H1 (cell line): ENCODE results near the gene ERO1B. TPM values are rescaled to one million over a fixed set of nuclear protein-coding genes. Genes with fewer than 3 reads are reported as not detected.

Experiments used
- CTCF ChIA-PET: fragments of 300-600 bp; sonication (Branson Sonifier 250); formaldehyde crosslinking; loops from one replicate; lab custom pipeline; 2021; ENCODE audit not compliant: partially characterized antibody; lab: Charles Lee
- POLR2A ChIA-PET: fragments of 300-600 bp; sonication (Branson Sonifier 250); formaldehyde crosslinking; loops from one replicate; lab custom pipeline; 2021; ENCODE audit warnings: inconsistent platforms; ENCODE audit not compliant: partially characterized antibody; lab: Charles Lee
- DNase-seq, 2 experiments: peaks; one replicate each; pipeline versions ENCODE4 v3.0.0 to v3.0.0-alpha.2; 2010 to 2022; ENCODE audit warnings: low spot score in 2 of 2, low read depth in 1 of 2, mixed read lengths in 1 of 2
- FAIRE-seq: peaks from 2 replicates; lab custom pipeline; 2011; peaks lifted over from hg19 to GRCh38; lab: Jason Lieb, UNC
- H2AFZ ChIP-seq: 2 replicates; pipeline ENCODE4 v1.8.1; 2012; ENCODE audit warnings: low read length, inconsistent platforms
- H2AK5ac ChIP-seq: 2 replicates; pipeline ENCODE4 v1.6.1; 2013; ENCODE audit warnings: low read depth, low read length
- H2BK120ac ChIP-seq: replicated peaks from 2 replicates; pipeline ENCODE3; 2013; ENCODE audit warnings: low read depth, low read length, inconsistent platforms
- H2BK12ac ChIP-seq: 2 replicates; pipeline ENCODE4 v1.6.1; 2013; ENCODE audit warnings: low read depth, low read length
- H2BK15ac ChIP-seq: 2 replicates; pipeline ENCODE4 v1.6.1; 2013; ENCODE audit warnings: low read length
- H2BK20ac ChIP-seq: 2 replicates; pipeline ENCODE4 v1.6.1; 2013; ENCODE audit warnings: low read length
- H2BK5ac ChIP-seq: 2 replicates; pipeline ENCODE4 v1.6.1; 2013; ENCODE audit warnings: low read depth, low read length
- H3K14ac ChIP-seq: 2 replicates; pipeline ENCODE4 v1.6.1; 2013; ENCODE audit warnings: inconsistent platforms; ENCODE audit not compliant: insufficient read length
- H3K18ac ChIP-seq: 2 replicates; pipeline ENCODE4 v1.6.1; 2013; ENCODE audit warnings: low read length; ENCODE audit errors: extremely low read depth
- H3K23ac ChIP-seq: 2 replicates; pipeline ENCODE4 v1.6.1; 2013; ENCODE audit warnings: inconsistent platforms; ENCODE audit not compliant: insufficient read length
- H3K23me2 ChIP-seq: 2 replicates; pipeline ENCODE4 v1.6.1; 2013; ENCODE audit warnings: low read depth, low read length
- H3K27ac ChIP-seq: 2 replicates; pipeline ENCODE4 v1.6.1; 2011; ENCODE audit warnings: low read depth, low read length, inconsistent platforms
- H3K27me3 ChIP-seq, 4 experiments: replicated peaks in 1 of 4; 1 replicate in 1 of 4; 2 replicates in 3 of 4; pipeline versions ENCODE4 v1.6.1 to v1.8.1; 2011 to 2013; ENCODE audit warnings: low read length in 3 of 4, mild to moderate bottlenecking in 3 of 4, inconsistent platforms in 2 of 4, mixed read lengths in 2 of 4, moderate library complexity in 1 of 4; ENCODE audit not compliant: control insufficient read depth in 3 of 4, insufficient read depth in 3 of 4; ENCODE audit errors: extremely low read depth in 1 of 4
- H3K36me3 ChIP-seq, 4 experiments: 2 replicates each; pipeline versions ENCODE4 v1.6.1 to v1.8.1; 2011 to 2013; ENCODE audit warnings: mild to moderate bottlenecking in 4 of 4, low read length in 3 of 4, moderate library complexity in 2 of 4, control low read depth in 1 of 4, inconsistent platforms in 1 of 4; ENCODE audit not compliant: insufficient read depth in 4 of 4, control insufficient read depth in 2 of 4
- H3K4ac ChIP-seq: replicated peaks from 2 replicates; pipeline ENCODE3; 2013; ENCODE audit warnings: low read length, low read depth, mixed read lengths, inconsistent platforms; ENCODE audit not compliant: insufficient read length
- H3K4me1 ChIP-seq, 4 experiments: replicated peaks in 1 of 4; 1 replicate in 1 of 4; 2 replicates in 3 of 4; pipeline versions ENCODE4 v1.6.1 to v1.8.1; 2011 to 2013; ENCODE audit warnings: low read length in 3 of 4, inconsistent platforms in 2 of 4, mixed read lengths in 1 of 4; ENCODE audit not compliant: insufficient read depth in 4 of 4, control insufficient read depth in 3 of 4
- H3K4me2 ChIP-seq, 2 experiments: 2 replicates each; pipeline versions ENCODE4 v1.6.1 to v1.8.1; 2011 to 2013; ENCODE audit warnings: low read depth in 2 of 2, low read length in 2 of 2, control low read depth in 1 of 2, inconsistent platforms in 1 of 2, mild to moderate bottlenecking in 1 of 2; ENCODE audit not compliant: insufficient read depth in 1 of 2
- H3K4me3 ChIP-seq, 4 experiments: fragments of 200-600, 300-600 bp in 1 of 4; sonication (generic), shearing (Covaris generic), sonication (Bioruptor Twin) in 1 of 4; 2 replicates each; pipeline versions ENCODE4 v1.5.1 to v1.8.1; 2011 to 2016; ENCODE audit warnings: low read length in 4 of 4, low read depth in 3 of 4, control low read depth in 2 of 4, inconsistent platforms in 2 of 4, mild to moderate bottlenecking in 2 of 4, mixed read lengths in 1 of 4, moderate library complexity in 1 of 4; ENCODE audit not compliant: insufficient read depth in 2 of 4; ENCODE audit errors: extremely low read depth in 1 of 4
- H3K56ac ChIP-seq: replicated peaks from 2 replicates; pipeline ENCODE3; 2013; ENCODE audit warnings: low read depth, mild to moderate bottlenecking, mixed read lengths, low read length, inconsistent platforms; ENCODE audit not compliant: insufficient read length
- H3K79me1 ChIP-seq: 2 replicates; pipeline ENCODE4 v1.6.1; 2013; ENCODE audit warnings: low read depth, low read length, control low read depth
- H3K79me2 ChIP-seq, 2 experiments: 2 replicates each; pipeline versions ENCODE4 v1.6.1 to v1.8.1; 2012 to 2013; ENCODE audit warnings: low read length in 2 of 2, mild to moderate bottlenecking in 2 of 2, inconsistent platforms in 1 of 2; ENCODE audit not compliant: insufficient read depth in 2 of 2, control insufficient read depth in 1 of 2
- H3K9ac ChIP-seq, 4 experiments: replicated peaks in 1 of 4; 1 replicate in 1 of 4; 2 replicates in 3 of 4; pipeline versions ENCODE4 v1.6.1 to v1.8.1; 2011 to 2013; ENCODE audit warnings: low read depth in 3 of 4, low read length in 3 of 4, control low read depth in 2 of 4, mild to moderate bottlenecking in 2 of 4, moderate library complexity in 2 of 4, inconsistent platforms in 1 of 4; ENCODE audit errors: extremely low read depth in 1 of 4
- H3K9me3 ChIP-seq, 2 experiments: 2 replicates each; pipeline versions ENCODE4 v1.6.1 to v1.8.1; 2012 to 2013; ENCODE audit warnings: mild to moderate bottlenecking in 2 of 2, moderate library complexity in 2 of 2, control low read depth in 1 of 2, inconsistent platforms in 1 of 2, low read depth in 1 of 2, low read length in 1 of 2, mixed read lengths in 1 of 2; ENCODE audit not compliant: insufficient read depth in 2 of 2
- H4K20me1 ChIP-seq, 2 experiments: replicated peaks in 1 of 2; 2 replicates each; pipeline versions ENCODE3 to v1.8.1; 2011 to 2013; ENCODE audit warnings: inconsistent platforms in 2 of 2, low read length in 2 of 2, mild to moderate bottlenecking in 1 of 2; ENCODE audit not compliant: insufficient read depth in 2 of 2, control insufficient read depth in 1 of 2
- H4K5ac ChIP-seq: 2 replicates; pipeline ENCODE4 v1.6.1; 2013; ENCODE audit warnings: low read length, low read depth, mixed read lengths, inconsistent platforms; ENCODE audit not compliant: insufficient read length
- H4K8ac ChIP-seq: 2 replicates; pipeline ENCODE4 v1.8.0; 2013; ENCODE audit warnings: mild to moderate bottlenecking, moderate library complexity, low read length, inconsistent platforms; ENCODE audit not compliant: insufficient read depth; ENCODE audit errors: extremely low read depth
- H4K91ac ChIP-seq: replicated peaks from 2 replicates; pipeline ENCODE3; 2013; ENCODE audit warnings: low read length, mixed read lengths, inconsistent platforms; ENCODE audit not compliant: insufficient read length
- ATF2 ChIP-seq: IDR thresholded peaks from 2 replicates; pipeline ENCODE4 v1.6.1; 2012; ENCODE audit warnings: low read length, inconsistent platforms
- BACH1 ChIP-seq: IDR thresholded peaks from 2 replicates; pipeline ENCODE4 v1.6.1; 2012; ENCODE audit warnings: low read length, improper control_type of control experiment
- CBX8 ChIP-seq: fragments of 300-800, 300-1000 bp; sonication (generic); IDR thresholded peaks from 2 replicates; pipeline ENCODE4 v1.7.1; 2016; ENCODE audit warnings: low read depth, low read length, borderline replicate concordance
- EP300 ChIP-seq, 2 experiments: IDR thresholded peaks; 1 replicate in 1 of 2; 2 replicates in 1 of 2; pipeline ENCODE4 v1.6.1; 2011 to 2012; ENCODE audit warnings: low read depth in 2 of 2, low read length in 2 of 2, mild to moderate bottlenecking in 2 of 2, borderline replicate concordance in 1 of 2, inconsistent platforms in 1 of 2, moderate library complexity in 1 of 2
- GABPA ChIP-seq: IDR thresholded peaks from 2 replicates; pipeline ENCODE4 v1.6.1; 2011; ENCODE audit warnings: mild to moderate bottlenecking, low read length, moderate library complexity, borderline replicate concordance; ENCODE audit not compliant: insufficient read depth
- KDM5A ChIP-seq: fragments of 200-600 bp; IDR thresholded peaks from 2 replicates; pipeline ENCODE4 v1.7.1; 2012; ENCODE audit warnings: mild to moderate bottlenecking, low read length, inconsistent platforms, mixed read lengths
- PHF8 ChIP-seq: fragments of 200-600 bp; sonication (generic); conservative IDR thresholded peaks from 2 replicates; pipeline ENCODE4 v1.7.1; 2012; ENCODE audit warnings: low read depth, mild to moderate bottlenecking, inconsistent platforms, low read length, moderate library complexity
- SIX5 ChIP-seq: IDR thresholded peaks from 2 replicates; pipeline ENCODE4 v1.6.1; 2011; ENCODE audit warnings: mild to moderate bottlenecking, low read depth, low read length
- SP4 ChIP-seq: IDR thresholded peaks from 2 replicates; pipeline ENCODE4 v1.6.1; 2012; ENCODE audit warnings: low read length, inconsistent platforms
- TAF1 ChIP-seq: IDR thresholded peaks from 2 replicates; pipeline ENCODE4 v1.6.1; 2011; ENCODE audit warnings: mild to moderate bottlenecking, low read depth, low read length
- TEAD4 ChIP-seq: IDR thresholded peaks from 2 replicates; pipeline ENCODE4 v1.6.1; 2012; ENCODE audit warnings: low read depth, low read length, inconsistent platforms, mixed read lengths
- WGBS, 2 experiments: shearing (Covaris generic) in 1 of 2; methylation state at CpG; one replicate each; pipeline versions ENCODE4 v1.1.6 to v1.1.7; 2013 to 2015; ENCODE audit warnings: low lambda C conversion rate in 2 of 2, mixed read lengths in 2 of 2, inconsistent platforms in 1 of 2, low coverage in 1 of 2, missing lambda C conversion rate in 1 of 2; ENCODE audit not compliant: insufficient replicate concordance in 2 of 2, insufficient coverage in 1 of 2, insufficient read length in 1 of 2; ENCODE audit errors: extremely low coverage in 1 of 2, missing lambda C conversion rate in 1 of 2; 5-methylcytosine and 5-hydroxymethylcytosine counted together
- polyA plus RNA-seq, 7 experiments: library from polyadenylated mRNA; depleted of rRNA in 3 of 7; stranded (reverse) in 5 of 7; unstranded in 2 of 7; fragments of >200 nt in 5 of 7; fragments of 200-250 nt in 2 of 7; gene quantifications; 1 replicate in 5 of 7; 2 replicates in 1 of 7; 4 replicates in 1 of 7; pipeline versions ENCODE4 v1.2.1 to v1.2.3, GENCODE V29; 2011 to 2013; ENCODE audit warnings: missing spikeins in 2 of 7, mixed read lengths in 2 of 7
- total RNA-seq: library from RNA; stranded (reverse); fragmentation: NEBNext Ultra II Directional; extraction: Animal tissue kit (Norgen Biotek cat#: 25700); gene quantifications from 2 replicates; pipeline ENCODE4 v1.2.1, GENCODE V29; 2021

ERO1B gene
- total and polyA plus RNA-seq, 2 of the 8 experiments (the other 6 are each of a cell fraction or from before 2014, with no cell fraction given): 0.74 to 5.6 TPM

GRCh38 chr1:236213534-236213933, 68.2 kb downstream of the ERO1B start:
- no peak overlapping the region for H2BK12ac ChIP-seq
- H2BK5ac ChIP-seq: no peak overlapping the region
- no peak overlapping the region for H3K18ac ChIP-seq
- H3K4me3 ChIP-seq: no peak overlapping the region
- H3K4me1 ChIP-seq: no peaks in the 10 kb centered on the region
- H3K79me2 ChIP-seq: no peaks in the 10 kb centered on the region
- H4K91ac ChIP-seq: no peak overlapping the region
- ChIA-PET CTCF (no interaction called here), POLR2A (no interaction called here)
- no peak overlapping the region for H2BK20ac ChIP-seq
- no peak overlapping the region for H3K4me2 ChIP-seq
- H2BK120ac ChIP-seq: no peak overlapping the region
- H3K79me1 ChIP-seq: no peaks in the 10 kb centered on the region
- no peak overlapping the region for H2AK5ac ChIP-seq
- 0 out of 8 replicates have a peak, but pooled peaks cover 0 to 2% (median 0%) of the 10 kb centered on the region in 4 experiments for H3K36me3 ChIP-seq
- no peaks in the 10 kb centered on the region for H3K27me3 ChIP-seq
- WGBS, 2 experiments: 90% methylated on average over 3 of the region's 3 CpGs; no CpG with 5 or more reads in 1 of the 2 experiments
- H3K23me2 ChIP-seq: no peaks in the 10 kb centered on the region
- H4K5ac ChIP-seq: no peak overlapping the region
- H2BK15ac ChIP-seq: no peak overlapping the region
- no peak overlapping the region for H3K9ac ChIP-seq
- H3K9me3 ChIP-seq: no peaks in the 10 kb centered on the region
- no peak overlapping the region for H3K27ac ChIP-seq
- H2AFZ ChIP-seq: no peak overlapping the region
- H3K23ac ChIP-seq: no peak overlapping the region
- FAIRE-seq (no peak), DNase-seq (no peak)
- no peak overlapping the region for H3K14ac ChIP-seq
- H4K20me1 ChIP-seq: no peaks in the 10 kb centered on the region
- H3K56ac ChIP-seq: no peak overlapping the region
- no peak overlapping the region for H4K8ac ChIP-seq
- TF ChIP-seq TAF1 (no peak), EP300 (IDR thresholded peaks at IDR 0.05; ENCODE audit: borderline replicate concordance in 1 of 2, low read depth in 2 of 2, low read length in 2 of 2) (no peak), SP4 (no peak), SIX5 (no peak), CBX8 (no peak), KDM5A (no peak), TEAD4 (no peak), BACH1 (no peak), ATF2 (no peak), GABPA (no peak), PHF8 (no peak)
- no peak overlapping the region for H3K4ac ChIP-seq
